NCI-H345 (cell line): ENCODE measurements around the gene IFIT1B.
A peak's percentile ranks its signal among the peaks of the same experiment; 100 is the strongest.
"Not testable (repeated sequence)": the region's sequence is repeated elsewhere in the genome, so short reads cannot be mapped to it uniquely, and the experiment has no call there.

Experiments used
- DNase-seq: peaks from one replicate; lab custom pipeline; 2025; lab: John Stamatoyannopoulos, UW

IFIT1B gene

DNA sequence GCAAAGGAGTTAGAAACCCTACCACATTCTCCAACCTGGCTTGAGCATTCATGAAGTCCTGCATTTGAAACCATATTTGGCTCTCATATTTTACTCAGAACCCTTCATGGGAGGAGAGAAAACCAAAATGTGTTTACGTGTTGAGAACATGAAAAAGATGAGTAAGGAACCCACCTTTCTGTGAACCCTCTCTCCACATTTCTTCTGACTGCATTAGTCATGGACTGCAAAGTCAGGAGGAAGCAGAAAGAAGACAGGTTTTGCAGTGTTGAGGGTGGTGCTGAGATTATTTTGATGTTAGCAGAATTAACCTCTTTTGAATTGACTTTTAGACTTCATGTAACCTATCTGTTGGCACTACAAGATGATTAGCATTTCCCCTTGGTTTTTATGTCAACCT lies 4.9 kb downstream of the IFIT1B start:
- no peak for DNase-seq

DNA sequence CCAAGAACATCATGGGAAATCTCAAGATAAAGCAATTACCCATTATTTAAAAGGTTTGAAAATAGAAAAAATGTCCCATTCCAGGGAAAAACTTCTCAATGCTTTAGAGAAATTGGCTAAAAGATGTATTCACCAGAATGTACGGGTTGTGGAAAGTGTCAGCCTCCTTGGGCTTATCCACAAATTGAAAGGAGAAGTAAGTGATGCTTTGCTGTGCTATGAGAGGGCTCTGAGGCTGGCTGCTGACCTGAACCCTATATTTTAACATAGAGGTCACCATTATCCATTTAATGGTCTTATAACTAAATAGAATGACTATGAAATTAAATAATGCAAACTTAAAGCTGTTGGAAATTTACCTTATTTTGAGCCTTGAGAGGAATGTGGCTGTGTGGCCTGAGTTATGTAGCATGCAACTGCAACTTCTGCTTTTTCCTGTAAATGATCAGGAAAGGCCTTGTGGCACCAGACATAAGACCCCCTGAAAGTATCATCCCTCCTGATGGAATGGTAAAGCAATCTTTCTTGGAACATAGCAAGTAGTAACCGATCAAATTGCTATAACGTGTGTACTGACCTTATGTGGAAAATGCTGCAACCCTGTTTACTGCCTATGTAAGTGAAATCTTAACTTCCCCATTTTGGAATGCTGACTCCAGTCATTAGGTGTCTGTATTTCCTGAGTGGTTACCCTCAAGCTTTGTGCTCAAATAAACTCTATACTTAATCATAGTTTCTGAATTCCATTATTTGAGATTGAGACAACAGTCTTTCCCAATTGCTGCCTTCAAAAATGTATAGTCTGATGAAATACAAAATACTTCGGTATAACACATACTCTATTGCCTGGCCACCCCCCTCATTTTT lies 6.9 kb downstream of the IFIT1B start:
- no peak for DNase-seq

DNA sequence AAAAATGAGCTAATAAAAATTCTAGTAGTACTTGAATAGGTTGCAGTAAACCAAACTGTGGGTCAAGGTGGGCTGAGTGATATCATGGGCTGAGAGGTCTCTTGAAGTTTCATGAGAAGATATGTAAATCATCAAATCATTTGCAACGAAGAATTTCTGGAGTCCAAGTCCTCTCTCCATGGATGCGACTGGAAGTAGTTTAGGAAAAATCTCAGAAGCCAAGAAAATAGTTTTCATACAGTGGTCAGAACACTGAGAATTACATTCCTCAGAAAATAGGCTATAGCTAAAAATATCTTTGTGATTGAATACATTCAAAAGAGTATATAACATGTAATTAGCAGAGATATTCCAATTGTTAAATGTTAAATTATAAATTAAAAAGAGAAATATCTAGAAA lies 10.9 kb downstream of the IFIT1B start:
- no peak for DNase-seq

DNA sequence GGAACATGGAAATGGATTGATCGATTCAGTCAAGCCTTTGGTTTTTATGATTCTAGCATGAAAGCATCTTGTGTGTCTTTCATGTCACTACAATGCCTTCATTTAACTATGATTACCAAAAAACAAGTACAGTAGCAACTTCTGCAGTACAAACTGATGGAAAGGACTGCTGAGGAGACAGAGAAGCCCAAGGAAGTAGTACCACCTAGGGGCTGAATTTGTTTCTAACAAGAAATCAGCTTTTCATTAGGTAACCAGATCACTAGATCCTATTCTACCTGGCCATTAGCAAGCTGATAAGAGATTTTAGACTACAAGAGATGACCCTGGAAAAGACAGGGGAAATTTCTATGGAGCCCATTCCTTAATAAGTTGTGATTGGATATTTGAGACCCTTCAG lies 11.4 kb downstream of the IFIT1B start:
- no peak for DNase-seq

DNA sequence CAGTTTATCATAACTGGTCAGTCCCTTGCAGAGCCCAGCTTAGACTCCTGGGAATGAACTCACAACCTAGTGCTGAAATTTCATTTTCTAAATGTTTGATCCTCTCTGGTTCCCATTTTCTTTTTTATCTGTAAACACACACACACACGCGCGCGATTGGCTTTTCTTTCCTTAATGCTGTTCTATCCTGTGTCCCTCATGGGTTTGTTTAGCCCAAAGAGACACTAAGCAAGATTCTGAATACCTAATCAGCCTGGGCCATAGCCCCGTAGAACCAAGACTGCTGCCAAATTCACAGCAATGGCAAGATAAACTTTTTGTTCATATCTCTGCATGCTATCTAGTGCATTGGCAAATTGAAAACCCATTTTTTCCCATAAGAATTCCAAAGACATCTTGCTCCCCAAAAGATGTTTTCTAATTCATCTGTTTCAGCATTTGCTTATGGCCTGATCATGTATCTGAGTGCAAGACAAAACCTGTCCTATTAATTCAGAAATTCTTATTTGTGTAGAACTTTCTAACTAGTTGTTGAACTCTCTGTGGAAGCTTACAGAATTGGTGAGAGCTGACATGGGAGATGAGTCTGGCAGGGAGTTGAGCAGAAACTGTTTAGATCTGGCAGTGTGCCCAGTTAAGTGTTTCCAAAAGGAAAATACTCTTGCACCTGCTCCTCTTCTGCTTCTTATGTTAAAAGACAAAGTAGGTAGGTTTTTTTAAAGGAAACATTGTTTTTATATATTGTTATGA lies 12.8 kb downstream of the IFIT1B start:
- DNase-seq: peak; percentile 68

DNA sequence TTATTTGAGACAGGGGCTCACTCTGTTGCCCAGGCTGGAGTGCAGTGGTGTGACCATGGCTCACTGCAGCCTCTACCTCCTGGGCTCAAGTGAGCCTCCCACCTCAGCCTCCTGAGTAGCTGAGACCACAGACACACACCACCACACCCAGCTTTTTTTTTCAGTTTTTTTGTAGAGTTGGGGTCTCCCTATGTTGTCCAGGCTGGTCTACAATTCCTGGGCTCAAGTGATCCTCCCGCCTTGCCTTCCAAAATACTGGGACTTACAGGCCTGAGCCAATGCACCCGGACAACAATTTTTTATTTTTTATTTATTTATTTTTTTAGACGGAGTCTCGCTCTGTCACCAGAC lies 13.3 kb downstream of the IFIT1B start:
- DNase-seq: not testable (repeated sequence)

DNA sequence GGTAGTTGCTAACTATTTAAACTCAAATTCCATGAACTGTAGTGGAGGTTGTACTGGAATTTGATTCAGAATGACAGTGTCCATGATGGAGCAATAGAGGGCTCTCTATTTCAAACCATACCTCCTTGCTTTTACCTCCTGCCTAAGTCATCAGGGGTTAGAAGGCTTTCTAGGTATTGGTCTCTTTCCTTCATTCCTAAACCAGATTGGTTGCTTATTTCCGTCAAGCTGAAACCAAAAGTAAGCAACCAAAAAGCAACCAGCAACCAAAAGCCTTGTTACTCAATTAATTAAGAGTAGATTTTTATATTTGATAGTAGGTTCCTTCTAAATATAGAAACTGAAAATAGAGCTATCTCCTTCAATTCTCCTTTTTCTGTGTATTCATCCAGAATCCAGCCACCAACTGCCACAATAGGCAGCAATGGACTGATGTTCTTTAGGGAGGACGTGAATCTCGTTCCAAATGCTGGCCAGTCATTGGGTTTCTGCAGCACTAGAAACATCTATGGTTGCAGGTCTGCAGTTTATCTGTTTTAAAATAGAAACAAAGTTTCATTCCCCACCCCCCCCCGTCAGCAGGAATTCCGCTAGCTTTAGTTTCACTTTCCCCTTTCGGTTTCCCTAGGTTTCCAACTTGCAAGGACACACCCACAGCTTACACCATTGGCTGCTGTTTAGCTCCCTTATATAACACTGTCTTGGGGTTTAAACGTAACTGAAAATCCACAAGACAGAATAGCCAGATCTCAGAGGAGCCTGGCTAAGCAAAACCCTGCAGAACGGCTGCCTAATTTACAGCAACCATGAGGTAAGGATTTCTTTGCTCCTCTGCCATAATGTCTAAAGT lies 14.3 kb downstream of the IFIT1B start, which contains the start of gene IFIT1:
TSS of gene IFIT1 (plus strand) at position 717 of the 850 bp plus-strand sequence. CDS start at position 807, 90 bp downstream.
- DNase-seq: peak; percentile 55

DNA sequence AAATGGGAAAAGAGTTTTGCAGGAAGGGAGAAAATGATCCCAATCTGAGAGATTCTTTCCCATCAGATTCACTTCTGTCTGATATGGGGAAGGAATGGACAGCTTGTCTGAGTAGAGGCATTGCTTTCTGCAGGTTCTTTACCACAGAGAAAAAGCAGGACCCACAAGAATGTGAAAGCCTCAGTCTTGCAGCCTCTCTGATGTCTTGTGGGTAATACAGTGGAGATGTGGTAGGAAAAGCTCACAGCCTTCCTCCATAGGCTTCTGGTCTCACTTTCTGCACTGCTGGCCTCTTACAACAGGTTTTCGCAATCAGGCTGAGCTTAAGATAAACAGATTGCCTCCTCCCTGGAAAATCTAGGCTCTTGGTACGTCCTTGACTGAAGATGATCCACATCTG lies 15.1 kb downstream of the IFIT1B start:
- DNase-seq: peak; percentile 6

DNA sequence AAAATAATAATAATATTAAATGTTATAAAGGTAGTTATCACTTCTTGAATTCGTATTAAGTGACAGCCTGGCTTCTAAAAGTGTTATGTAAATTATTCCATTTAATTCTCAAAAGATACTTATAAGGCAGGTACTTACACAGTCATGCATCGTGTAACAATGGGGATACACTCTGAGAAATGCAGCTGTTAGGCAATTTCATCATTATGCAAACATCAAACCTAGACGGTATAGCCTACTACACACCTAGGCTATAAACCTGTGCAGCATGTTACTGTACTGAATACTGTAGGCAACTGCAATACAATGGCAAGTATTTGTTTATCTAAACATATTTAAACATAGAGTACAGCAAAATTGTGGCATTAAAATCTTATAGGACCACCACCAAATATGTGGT lies 16.0 kb downstream of the IFIT1B start:
- DNase-seq: peak; percentile 32

DNA sequence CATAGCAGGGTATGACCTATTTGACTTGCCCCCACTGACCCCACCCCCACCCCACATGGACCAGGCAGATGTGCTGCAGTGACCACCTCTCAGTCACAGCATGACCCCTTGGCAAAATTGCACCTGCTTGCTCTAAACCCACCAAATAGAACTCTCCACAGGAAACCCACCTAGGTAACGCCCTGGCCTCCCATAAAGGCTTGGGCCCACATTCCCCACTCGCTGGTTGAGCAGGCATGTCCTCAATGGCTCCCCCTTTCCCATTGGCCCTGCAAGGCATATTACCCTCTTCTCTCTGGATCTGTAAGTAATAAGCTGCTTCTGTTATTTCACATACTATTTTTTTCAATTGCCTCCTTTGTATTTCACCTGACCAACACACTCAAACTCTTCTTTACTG lies 17.3 kb downstream of the IFIT1B start:
- no peak for DNase-seq

DNA sequence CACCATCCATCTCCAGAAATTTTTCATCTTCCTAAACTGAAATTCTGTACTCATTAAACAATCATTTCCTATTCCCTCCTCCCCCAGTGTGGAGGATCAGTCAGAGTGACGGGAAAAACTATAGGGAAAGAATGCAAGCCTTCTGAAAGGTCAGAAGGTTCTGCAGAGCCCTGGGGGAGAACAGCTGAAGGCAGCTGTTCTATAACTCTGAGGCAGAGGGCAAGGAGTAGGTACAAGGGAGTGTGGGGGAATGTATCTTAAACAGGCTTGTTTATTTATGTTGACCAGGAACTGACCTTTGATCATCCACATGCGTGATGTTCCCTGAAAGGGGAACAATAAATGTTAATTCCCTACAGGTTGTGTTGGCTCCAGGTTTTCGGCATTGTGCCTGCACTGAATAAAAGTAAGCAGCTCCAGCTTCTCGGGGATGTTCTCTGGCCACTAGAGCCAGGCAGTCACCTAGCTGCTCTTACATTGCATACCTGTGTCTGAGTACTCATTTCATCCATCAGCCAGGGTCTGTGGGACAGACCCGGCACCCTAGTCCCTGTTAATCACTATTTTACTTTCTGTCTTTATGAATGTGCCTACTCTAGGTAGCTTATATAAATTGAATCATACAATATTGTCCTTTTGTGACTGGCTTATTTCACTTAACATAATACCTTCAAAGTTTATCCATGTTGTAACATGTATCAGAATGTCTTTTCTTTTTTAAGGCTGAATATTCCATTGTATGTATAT lies 20.3 kb downstream of the IFIT1B start:
- no peak for DNase-seq

DNA sequence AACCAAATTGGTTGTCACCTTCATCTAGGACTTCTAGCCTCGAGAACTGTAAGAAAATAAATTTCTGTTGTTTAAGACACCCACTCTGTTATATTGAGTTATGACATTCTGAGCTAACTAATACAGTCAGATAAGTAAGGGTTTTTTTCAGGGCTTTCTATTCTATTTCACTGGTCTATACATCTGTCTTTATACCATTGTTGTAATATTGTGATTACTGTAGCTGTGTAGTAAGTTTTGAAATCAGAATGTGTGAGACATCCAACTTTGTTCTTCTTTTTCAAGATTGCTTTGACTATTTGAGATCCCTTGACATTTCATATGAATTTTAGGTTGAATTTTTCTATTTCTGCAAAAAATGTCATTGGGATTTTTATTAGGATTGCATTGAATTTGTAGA lies 22.1 kb downstream of the IFIT1B start:
- DNase-seq: no peak

DNA sequence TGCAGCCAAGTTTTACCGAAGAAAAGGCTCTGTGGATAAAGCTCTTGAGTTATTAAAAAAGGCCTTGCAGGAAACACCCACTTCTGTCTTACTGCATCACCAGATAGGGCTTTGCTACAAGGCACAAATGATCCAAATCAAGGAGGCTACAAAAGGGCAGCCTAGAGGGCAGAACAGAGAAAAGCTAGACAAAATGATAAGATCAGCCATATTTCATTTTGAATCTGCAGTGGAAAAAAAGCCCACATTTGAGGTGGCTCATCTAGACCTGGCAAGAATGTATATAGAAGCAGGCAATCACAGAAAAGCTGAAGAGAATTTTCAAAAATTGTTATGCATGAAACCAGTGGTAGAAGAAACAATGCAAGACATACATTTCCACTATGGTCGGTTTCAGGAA lies 25.2 kb downstream of the IFIT1B start:
- DNase-seq: no peak

DNA sequence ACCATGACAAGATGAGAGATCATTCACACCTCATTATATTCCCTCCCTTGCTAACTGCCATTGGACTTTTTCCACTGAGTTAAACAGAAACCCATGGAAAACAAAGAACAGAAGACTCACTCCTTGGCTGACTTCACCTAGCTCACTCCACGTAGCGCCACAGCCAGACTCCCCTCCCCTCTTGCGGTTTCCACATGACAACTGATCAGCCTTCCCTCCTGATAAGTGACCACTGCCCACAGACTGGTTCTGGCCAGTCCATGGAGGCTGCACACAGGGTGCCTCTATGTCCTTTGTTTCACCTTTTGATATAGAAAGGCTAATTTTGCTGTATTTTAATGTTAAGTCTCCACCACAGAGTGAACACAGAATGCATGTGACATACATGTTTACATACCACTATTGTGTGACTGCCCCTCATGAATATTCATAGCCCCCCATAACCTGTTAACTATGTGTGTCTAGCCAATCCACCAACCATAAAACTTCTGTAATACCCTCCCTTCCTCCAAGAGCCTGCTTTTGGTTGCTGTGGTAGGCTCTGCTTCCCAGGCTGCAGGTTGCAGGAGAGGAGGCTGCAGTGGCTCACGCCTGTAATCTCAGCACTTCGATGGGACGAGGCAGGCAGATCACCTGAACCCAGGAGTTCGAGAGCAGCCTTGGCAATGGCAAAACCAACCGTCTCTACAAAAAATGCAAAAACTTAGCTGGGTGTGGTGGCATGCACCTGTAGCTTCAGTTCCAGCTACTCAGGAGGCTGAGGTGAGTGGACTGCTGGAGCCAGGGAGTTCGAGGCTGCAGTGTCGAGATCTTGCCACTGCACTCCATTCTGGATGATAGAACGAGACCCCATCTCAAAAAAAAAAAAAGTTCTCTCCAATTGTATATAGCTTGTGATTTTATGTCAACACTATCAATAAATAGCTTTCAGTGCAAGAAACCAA lies 26.5 kb downstream of the IFIT1B start:
- DNase-seq: no peak

DNA sequence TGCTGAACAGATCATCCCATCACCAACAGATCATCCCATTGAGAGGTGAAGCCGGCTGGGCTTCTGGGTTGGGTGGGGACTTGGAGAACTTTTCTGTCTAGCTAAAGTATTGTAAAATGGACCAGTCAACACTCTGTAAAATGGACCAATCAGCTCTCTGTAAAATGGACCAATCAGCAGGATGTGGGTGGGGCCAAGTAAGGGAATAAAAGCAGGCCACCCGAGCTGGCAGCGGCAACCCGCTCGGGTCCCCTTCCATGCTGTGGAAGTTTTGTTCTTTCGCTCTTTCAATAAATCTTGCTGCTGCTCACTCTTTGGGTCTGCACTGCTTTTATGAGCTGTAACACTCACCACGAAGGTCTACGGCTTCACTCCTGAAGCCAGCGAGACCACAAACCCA lies 28.3 kb downstream of the IFIT1B start:
- not testable (repeated sequence) for DNase-seq

DNA sequence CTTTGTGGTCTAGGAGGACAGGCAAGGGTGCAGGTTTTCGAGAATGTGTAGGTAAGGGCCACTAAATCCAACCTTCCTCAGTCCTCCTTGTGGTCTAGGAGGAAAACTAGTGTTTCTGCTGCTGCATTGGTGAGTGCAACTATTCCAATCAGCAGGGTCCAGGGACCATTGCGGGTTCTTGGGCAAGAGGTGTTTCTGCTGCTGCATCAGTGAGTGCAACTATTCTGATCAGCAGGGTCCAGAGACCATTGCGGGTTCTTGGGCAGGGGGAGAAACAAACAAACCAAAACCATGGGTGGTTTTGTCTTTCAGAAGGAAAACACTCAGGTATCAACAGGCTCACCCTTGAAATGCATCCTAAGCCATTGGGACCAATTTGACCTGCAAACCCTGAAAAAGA lies 29.9 kb downstream of the IFIT1B start:
- DNase-seq: not testable (repeated sequence)

DNA sequence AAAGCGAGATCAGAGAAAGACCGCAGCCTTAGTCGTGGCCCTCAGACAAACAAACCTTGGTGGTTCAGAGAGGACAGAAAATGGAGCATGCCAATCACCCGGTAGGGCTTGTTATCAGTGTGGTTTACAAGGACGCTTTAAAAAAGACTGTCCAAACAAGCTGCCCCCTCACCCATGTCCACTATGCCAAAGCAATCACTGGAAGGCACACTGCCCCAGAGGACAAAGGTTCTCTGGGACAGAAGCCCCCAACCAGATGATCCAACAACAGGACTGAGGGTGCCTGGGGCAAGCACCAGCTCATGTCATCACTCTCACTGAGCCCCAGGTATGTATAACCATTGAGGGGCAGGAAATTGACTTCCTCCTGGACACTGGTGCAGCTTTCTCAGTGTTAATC lies 31.4 kb downstream of the IFIT1B start:
- not testable (repeated sequence) for DNase-seq

DNA sequence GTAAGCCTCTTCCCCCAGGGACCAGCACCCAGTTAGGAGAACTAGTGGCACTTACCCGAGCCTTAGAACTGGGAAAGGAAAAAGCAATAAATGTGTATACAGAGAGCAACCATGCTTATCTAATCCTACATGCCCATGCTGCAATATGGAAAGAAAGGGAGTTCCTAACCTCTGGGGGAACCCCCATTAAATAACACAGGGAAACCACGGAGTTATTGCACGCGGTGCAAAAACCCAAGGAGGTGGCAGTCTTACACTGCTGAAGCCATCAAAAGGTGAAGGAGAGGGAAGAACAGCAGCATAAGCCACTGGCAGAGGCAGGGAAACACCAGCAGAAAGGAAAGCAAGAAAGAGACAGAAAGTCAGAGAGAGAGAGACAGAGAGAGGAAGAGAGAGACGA lies 32.7 kb downstream of the IFIT1B start:
- not testable (repeated sequence) for DNase-seq

DNA sequence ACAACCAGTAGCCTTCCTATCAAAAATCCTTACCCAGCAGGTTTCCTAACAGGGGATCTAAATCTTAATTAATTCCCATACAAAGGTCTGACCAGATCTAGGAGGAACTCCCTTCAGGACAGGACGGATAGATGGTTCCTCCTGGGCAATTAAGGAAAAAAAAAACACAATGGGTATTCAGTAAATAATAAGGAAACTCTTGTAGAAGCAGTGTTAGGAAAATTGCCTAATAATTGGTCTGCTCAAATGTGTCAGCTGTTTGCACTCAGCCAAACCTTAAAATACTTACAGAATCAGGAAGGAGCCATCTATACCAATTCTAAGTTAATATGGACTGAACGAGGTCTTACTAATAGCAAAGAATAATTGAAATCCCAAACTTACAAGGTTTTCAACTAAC lies 33.3 kb downstream of the IFIT1B start:
- DNase-seq: not testable (repeated sequence)

DNA sequence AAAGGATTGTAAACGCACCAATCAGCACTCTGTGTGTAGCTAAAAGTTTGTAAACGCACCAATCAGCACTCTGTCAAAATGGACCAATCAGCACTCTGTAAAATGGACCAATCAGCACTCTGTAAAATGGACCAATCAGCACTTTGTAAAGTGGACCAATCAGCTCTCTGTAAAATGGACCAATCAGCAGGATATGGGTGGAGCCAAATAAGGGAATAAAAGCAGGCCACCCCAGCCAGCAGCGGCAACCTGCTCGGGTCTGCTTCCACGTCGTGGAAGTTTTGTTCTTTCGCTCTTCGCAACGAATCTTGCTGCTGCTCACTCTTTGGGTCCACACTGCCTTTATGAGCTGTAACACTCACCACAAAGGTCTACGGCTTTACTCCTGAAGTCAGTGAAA lies 34.4 kb downstream of the IFIT1B start:
- DNase-seq: not testable (repeated sequence)
